Smooth muscle cell (in vitro differentiated cells): ENCODE results near the gene LGALS4. TPM values are rescaled to one million over a fixed set of nuclear protein-coding genes. Genes with fewer than 3 reads are reported as not detected.
"Not testable (repeated sequence)": the region's sequence is repeated elsewhere in the genome, so short reads cannot be mapped to it uniquely, and the experiment has no call there.

Experiments used
- DNase-seq: peaks from one replicate; lab custom pipeline; 2025; ENCODE audit not compliant: unreplicated experiment; lab: John Stamatoyannopoulos, UW
- H2AFZ ChIP-seq: fragments of 200-600 bp; sonication (generic); 2 replicates; pipeline ENCODE4 v1.6.0; 2016; ENCODE audit warnings: antibody characterized with exemption, low read depth, mild to moderate bottlenecking
- H3F3A ChIP-seq: fragments of 200-600 bp; sonication (generic); 2 replicates; pipeline ENCODE4 v1.6.0; 2017; ENCODE audit warnings: antibody characterized with exemption, low read depth
- H3K27ac ChIP-seq: fragments of 200-600 bp; sonication (generic); 2 replicates; pipeline ENCODE4 v1.5.1; 2016; ENCODE audit warnings: low read depth, mild to moderate bottlenecking
- H3K27me3 ChIP-seq: fragments of 200-600 bp; sonication (generic); 2 replicates; pipeline ENCODE4 v1.6.1; 2016; ENCODE audit warnings: low read depth, mild to moderate bottlenecking
- H3K36me3 ChIP-seq: fragments of 200-600 bp; sonication (generic); 2 replicates; pipeline ENCODE4 v1.5.1; 2016; ENCODE audit warnings: low read depth
- H3K4me1 ChIP-seq: fragments of 200-600 bp; sonication (generic); 2 replicates; pipeline ENCODE4 v1.5.1; 2016; ENCODE audit warnings: low read depth
- H3K4me2 ChIP-seq: fragments of 200-600 bp; sonication (generic); 2 replicates; pipeline ENCODE4 v1.6.0; 2016; ENCODE audit warnings: mild to moderate bottlenecking
- H3K4me3 ChIP-seq: fragments of 200-600 bp; sonication (generic); 2 replicates; pipeline ENCODE4 v1.5.1; 2016; ENCODE audit warnings: mild to moderate bottlenecking
- H3K79me2 ChIP-seq: fragments of 200-600 bp; sonication (generic); 2 replicates; pipeline ENCODE4 v1.6.0; 2016; ENCODE audit warnings: low read depth, mild to moderate bottlenecking
- H3K9ac ChIP-seq: fragments of 200-600 bp; sonication (generic); 2 replicates; pipeline ENCODE4 v1.6.0; 2016; ENCODE audit warnings: low read depth
- H3K9me3 ChIP-seq: fragments of 200-600 bp; sonication (generic); replicated peaks from 2 replicates; pipeline ENCODE4 v1.5.1; 2016; ENCODE audit warnings: low read depth
- H4K20me1 ChIP-seq: fragments of 200-600 bp; sonication (generic); 2 replicates; pipeline ENCODE4 v1.6.0; 2016; ENCODE audit warnings: low read depth
- CTCF ChIP-seq: fragments of 200-600 bp; sonication (generic); IDR thresholded peaks from 2 replicates; pipeline ENCODE4 v1.5.1; 2017; ENCODE audit warnings: borderline replicate concordance, mild to moderate bottlenecking, antibody characterized with exemption; ENCODE audit not compliant: insufficient read depth, poor library complexity, severe bottlenecking
- WGBS: methylation state at CpG from one replicate; pipeline ENCODE4 v1.1.7; 2016; ENCODE audit warnings: low lambda C conversion rate; 5-methylcytosine and 5-hydroxymethylcytosine counted together
- polyA plus RNA-seq: library from polyadenylated mRNA; unstranded; fragments of >200 nt; fragmentation: Nextera tagmentation; extraction: Ambion mirVana; gene quantifications from 2 replicates; pipeline ENCODE4 v1.2.1, GENCODE V29; 2016
- total RNA-seq: library from RNA; depleted of rRNA; stranded (reverse); fragments of >200 nt; gene quantifications from 2 replicates; pipeline ENCODE4 v1.2.3, GENCODE V29; 2014

LGALS4 gene
- total and polyA plus RNA-seq, 2 experiments from 2014 or later = 2.4 TPM; not detected in 1

DNA sequence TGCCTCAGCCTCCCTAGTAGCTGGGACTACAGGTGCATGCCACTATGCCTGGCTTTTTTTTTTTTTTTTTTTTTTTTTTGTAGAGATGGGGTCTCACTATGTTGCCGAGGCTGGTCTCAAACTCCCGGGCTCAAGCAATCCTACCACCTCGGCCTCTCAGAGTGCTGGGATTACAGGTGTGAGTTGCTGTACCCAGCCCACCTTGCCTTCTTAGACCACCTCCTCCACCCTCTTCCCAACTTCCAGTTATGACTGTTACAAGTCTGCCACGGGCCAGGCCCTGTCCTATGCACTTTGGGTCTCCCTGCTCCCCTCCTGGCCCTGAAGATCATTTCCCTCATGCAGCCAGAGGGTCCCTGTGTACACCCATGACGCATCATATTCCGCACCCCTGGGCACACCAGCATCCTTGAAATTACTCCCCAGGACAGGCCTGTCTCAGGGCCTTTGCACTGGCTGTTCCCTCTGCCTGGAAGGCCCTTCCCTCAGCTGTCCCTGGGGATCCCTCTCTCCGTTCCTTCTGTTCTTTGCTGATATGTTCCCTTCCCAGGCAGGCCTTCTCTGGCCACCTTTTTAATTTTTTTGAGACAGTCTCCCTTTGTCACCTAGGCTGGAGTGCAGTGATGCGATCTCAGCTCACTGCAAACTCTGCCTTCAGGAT lies 3.0 kb downstream of the LGALS4 start:
- Histone ChIP-seq H2AFZ (no peak overlapping the region), H3K27me3 (no peaks in the 10 kb centered on the region), H3K27ac (no peak overlapping the region), H3K36me3 (no peaks in the 10 kb centered on the region), H3K4me3 (no peak overlapping the region), H3K4me1 (no peaks in the 10 kb centered on the region), H3K9me3 (no peaks in the 10 kb centered on the region), H3K4me2 (no peak overlapping the region), H4K20me1 (no peaks in the 10 kb centered on the region), H3F3A (no peaks in the 10 kb centered on the region), H3K9ac (no peak overlapping the region), H3K79me2 (no peaks in the 10 kb centered on the region)
- WGBS = 98% methylated on average over 7 of the region's 8 CpGs
- DNase-seq = no peak
- TF ChIP-seq CTCF = no peak

- DNase-seq = no peak
- Histone ChIP-seq H4K20me1 (no peaks in the 10 kb centered on the region), H3K27me3 (no peaks in the 10 kb centered on the region), H3K9ac (no peak overlapping the region), H2AFZ (no peak overlapping the region), H3K4me2 (no peak overlapping the region), H3K36me3 (no peaks in the 10 kb centered on the region), H3F3A (no peaks in the 10 kb centered on the region), H3K79me2 (no peaks in the 10 kb centered on the region), H3K9me3 (no peaks in the 10 kb centered on the region), H3K4me1 (no peaks in the 10 kb centered on the region), H3K4me3 (no peak overlapping the region), H3K27ac (no peak overlapping the region)
- no peak for TF ChIP-seq CTCF
- 92% methylated on average over 17 of the region's 17 CpGs for WGBS
These were observed 4.0 kb downstream of the LGALS4 start for GRCh38 chr19:38808741-38809140.

DNA sequence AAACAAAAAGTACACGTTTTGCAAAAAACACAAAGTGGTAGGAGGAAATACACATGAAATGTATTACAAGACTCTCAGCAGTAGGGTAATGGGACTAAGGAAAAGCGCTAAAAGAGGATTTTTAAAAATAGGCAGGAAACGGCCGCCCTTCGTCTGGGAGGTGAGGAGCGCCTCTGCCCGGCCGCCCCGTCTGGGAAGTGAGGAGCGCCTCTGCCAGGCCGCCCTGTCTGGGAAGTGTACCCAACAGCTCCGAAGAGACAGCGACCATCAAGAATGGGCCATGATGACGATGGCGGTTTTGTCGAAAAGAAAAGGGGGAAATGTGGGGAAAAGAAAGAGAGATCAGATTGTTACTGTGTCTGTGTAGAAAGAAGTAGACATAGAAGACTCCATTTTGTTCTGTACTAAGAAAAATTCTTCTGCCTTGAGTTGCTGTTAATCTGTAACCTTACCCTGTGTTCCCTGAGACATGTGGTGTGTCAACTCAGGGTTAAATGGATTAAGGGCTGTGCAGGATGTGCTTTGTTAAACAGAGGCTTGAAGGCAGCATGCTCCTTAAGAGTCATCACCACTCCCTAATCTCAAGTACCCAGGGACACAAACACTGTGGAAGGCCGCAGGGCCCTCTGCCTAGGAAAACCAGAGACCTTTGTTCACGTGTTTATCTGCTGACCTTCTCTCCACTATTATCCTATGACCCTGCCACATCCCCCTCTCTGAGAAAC lies 5.2 kb downstream of the LGALS4 start:
- H3K4me3 ChIP-seq, DNase-seq, H3K4me2 ChIP-seq, H3K36me3 ChIP-seq, H4K20me1 ChIP-seq, H3K27ac ChIP-seq, H3K9me3 ChIP-seq, H3K4me1 ChIP-seq, H2AFZ ChIP-seq, H3F3A ChIP-seq, H3K9ac ChIP-seq, H3K79me2 ChIP-seq, H3K27me3 ChIP-seq: not testable (repeated sequence)
- WGBS = 87% methylated on average over 18 of the region's 18 CpGs

GRCh38 chr19:38806371-38806770 lies 6.4 kb downstream of the LGALS4 start:
- Histone ChIP-seq H3K27me3 (no peaks in the 10 kb centered on the region), H3K4me2 (no peak overlapping the region), H2AFZ (no peak overlapping the region), H4K20me1 (no peaks in the 10 kb centered on the region), H3K9me3 (no peaks in the 10 kb centered on the region), H3K4me1 (no peaks in the 10 kb centered on the region), H3K9ac (no peak overlapping the region), H3K27ac (no peak overlapping the region), H3K79me2 (no peaks in the 10 kb centered on the region), H3F3A (no peaks in the 10 kb centered on the region), H3K4me3 (no peak overlapping the region), H3K36me3 (no peaks in the 10 kb centered on the region)
- TF ChIP-seq CTCF = no peak
- 98% methylated on average over 6 of the region's 6 CpGs for whole genome bisulfite sequencing
- no peak for DNase-seq
